Activated CD4-positive, CD25-positive, alpha-beta regulatory T cell treated with anti-CD3 and anti-CD28 coated beads, Interleukin-2, amount 50 U/mL, for 24 hours (primary cell): ENCODE data around the gene ZNF212.
A peak's percentile ranks its signal among the peaks of the same experiment; 100 is the strongest.
"Not testable (repeated sequence)": the region's sequence is repeated elsewhere in the genome, so short reads cannot be mapped to it uniquely, and the experiment has no call there.

ENCODE experiments used
- ATAC-seq, 2 donors: fragments of 150-1000 bp; cut with Tn5 transposase; one replicate each; pipeline ENCODE4 v1.10.0; 2021; ENCODE audit warnings: mild to moderate bottlenecking in 1 of 2, moderate library complexity in 1 of 2

ZNF212 gene

DNA sequence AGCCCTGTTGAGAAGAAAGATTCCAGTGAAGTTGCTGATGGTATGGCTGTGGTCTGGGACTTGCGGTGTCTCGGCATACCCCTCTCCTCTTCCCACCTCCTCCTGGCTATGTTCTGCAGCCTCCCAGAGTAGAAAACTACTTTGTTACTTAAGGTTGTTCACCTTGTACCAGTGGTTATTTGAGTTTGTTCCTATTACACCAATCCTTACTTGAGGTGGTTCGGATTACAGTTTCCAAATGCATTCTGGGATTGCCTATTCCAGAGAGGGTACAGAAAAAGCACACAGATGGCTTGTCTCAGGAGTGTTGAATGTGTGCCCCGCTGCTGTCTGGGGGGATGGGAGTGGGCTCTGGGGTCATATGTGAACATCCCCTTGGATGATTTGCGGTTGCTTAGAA lies 15.7 kb downstream of the ZNF212 start:
- ATAC-seq = no peak

- ATAC-seq = no peak
Observed at GRCh38 chr7:149256568-149256967, 17.1 kb downstream of the ZNF212 start.

GRCh38 chr7:149257146-149257545 lies 17.7 kb downstream of the ZNF212 start:
- no peak for ATAC-seq

- ATAC-seq = peak; percentile 1
Observed at GRCh38 chr7:149261316-149261828, 21.9 kb downstream of the ZNF212 start.

DNA sequence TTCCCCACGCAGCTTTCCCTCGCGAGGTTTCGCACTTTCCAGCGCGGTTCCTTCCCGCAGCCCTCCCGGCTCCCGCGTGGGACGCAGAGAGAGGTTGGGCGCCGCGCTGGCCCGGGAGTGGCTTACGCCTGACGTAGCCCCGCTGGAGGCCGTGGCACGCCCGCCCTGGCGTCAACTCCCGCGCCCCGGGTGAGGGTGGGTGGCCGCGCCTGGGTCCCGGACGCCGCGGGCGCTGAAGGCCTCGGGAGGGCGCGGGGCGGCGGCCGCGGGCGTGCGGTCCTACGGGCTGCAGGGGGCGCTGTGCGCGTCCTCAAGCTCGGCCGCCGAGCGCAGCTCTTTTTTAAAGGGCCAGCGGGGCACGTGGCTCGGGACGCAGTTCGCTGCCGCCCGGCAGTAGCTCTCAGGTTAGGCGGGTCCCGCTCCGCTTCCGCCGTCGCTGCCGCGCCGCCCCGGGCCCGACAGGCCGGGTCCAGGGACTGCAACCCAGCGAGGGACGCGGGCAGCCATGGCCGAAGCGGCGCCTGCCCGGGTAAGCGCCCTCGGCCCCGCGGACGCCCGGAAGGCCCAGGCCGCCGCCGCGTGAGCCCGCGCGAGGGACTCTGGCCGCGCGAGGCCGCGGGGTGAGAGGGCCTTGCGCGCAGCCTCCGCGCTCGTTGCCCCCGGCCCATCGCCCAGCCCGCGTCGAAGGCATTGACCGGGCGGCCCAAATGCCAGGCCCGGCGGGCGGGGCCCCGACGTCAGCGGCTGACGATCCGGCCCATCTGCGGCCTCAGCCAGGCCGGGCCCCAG lies 22.6 kb downstream of the ZNF212 start, which contains the start of gene ZNF783:
Gene ZNF783, plus strand, starts transcription at position 368 of the 789 bp plus-strand sequence. Its CDS starts 138 bp downstream, at position 506.
- ATAC-seq = peak; percentile 93

DNA sequence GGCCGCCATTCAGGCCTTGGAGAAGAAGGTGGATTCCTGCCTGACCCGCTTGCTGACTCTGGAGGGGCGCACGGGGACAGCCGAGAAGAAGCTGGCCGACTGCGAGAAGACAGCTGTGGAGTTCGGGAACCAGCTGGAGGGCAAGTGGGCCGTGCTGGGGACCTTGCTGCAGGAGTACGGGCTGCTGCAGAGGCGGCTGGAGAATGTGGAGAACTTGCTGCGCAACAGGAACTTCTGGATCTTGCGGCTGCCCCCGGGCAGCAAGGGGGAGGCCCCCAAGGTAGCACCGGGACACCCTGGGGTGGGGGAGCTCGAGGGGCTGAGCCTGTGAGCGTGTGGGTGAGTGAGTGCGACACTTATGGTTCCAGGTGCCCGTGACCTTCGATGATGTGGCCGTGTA lies 27.0 kb downstream of the ZNF212 start:
- ATAC-seq = no peak

GRCh38 chr7:149267733-149268132 lies 28.3 kb downstream of the ZNF212 start:
- ATAC-seq = no peak

DNA sequence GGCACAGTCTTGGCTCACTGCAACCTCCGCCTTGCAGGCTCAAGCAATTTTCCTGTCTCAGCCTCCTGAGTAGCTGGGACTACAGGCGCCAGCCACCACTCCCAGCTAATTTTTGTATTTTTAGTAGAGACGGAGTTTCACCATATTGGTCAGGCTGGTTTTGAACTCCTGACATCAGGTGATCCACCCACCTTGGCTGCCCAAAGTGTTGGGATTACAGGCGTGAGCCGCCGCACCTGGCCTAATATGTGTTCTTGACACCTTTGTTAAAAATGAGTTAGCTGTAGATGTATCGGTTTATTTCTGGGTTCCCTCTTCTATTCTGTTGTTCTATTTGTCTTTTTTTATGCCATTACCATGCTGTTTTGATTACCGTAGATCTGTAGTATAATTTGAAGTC lies 35.0 kb downstream of the ZNF212 start:
- not testable (repeated sequence) for ATAC-seq

GRCh38 chr7:149277871-149278270 lies 38.4 kb downstream of the ZNF212 start:
- no peak for ATAC-seq

DNA sequence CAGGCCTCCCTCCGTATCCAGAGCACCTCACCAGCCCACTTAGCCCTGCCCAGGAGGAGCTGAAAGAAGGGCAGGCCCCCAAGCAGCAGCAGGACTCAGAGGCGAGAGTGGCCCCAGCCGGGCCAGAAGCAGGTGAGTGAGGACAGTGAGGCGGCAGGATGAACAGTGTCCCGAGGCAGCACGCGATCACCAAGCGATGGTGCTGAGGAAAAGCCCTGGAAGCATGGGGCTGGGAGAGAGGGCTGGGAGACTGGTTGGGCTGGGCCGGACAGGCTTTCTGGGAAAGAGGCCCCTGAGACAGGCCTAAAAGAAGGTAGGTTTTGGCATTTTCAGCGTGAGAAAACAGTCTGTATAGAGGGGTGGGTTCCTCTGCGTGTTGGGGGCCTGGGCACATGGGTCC lies 38.9 kb downstream of the ZNF212 start:
- ATAC-seq = no peak

DNA sequence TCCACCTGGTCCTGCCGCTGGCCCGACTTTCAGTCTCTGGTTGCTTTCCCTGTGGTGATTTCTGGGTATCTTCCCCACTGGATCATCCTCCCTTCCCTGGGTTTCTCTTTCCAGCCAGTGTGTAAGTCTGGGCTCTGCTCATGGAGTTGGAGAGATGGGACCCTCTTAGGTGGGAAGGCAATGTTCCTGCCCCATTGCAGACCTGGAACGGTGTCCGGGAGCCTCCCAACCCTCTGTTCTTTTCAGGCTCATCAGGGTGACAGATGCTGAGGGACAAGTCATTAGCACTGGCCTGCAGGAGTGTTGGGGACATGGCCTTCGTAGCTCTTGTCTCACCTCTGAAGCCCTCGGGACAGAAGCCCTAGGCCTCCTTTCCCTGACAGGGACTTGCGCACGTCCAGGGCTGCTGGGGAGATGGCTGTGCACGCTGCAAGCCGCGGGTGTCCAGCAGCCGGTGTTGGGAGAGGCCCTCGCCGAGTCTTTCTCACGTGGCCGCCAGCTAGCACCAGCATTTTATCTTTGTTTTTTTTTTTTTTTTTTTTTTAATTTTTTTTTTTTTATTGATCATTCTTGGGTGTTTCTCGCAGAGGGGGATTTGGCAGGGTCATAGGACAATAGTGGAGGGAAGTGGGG lies 39.8 kb downstream of the ZNF212 start:
- no peak for ATAC-seq

DNA sequence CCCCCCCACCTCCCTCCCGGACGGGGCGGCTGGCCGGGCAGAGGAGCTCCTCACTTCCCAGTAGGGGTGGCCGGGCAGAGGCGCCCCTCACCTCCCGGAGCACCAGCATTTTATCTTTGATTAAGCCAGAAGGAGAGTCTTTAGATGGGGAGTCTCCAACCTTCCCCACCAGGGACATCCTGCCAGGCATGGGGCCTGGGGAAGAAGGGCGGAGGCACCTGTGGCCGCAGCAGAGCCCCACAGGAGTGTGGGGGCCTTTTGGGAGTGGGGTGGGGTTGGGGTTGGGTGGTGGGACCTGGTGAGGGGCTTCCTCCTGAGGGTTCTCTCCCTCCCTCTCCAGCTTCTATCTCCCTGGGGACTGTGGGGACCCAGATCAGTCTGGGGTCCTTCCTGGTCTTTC lies 40.7 kb downstream of the ZNF212 start:
- no peak for ATAC-seq

DNA sequence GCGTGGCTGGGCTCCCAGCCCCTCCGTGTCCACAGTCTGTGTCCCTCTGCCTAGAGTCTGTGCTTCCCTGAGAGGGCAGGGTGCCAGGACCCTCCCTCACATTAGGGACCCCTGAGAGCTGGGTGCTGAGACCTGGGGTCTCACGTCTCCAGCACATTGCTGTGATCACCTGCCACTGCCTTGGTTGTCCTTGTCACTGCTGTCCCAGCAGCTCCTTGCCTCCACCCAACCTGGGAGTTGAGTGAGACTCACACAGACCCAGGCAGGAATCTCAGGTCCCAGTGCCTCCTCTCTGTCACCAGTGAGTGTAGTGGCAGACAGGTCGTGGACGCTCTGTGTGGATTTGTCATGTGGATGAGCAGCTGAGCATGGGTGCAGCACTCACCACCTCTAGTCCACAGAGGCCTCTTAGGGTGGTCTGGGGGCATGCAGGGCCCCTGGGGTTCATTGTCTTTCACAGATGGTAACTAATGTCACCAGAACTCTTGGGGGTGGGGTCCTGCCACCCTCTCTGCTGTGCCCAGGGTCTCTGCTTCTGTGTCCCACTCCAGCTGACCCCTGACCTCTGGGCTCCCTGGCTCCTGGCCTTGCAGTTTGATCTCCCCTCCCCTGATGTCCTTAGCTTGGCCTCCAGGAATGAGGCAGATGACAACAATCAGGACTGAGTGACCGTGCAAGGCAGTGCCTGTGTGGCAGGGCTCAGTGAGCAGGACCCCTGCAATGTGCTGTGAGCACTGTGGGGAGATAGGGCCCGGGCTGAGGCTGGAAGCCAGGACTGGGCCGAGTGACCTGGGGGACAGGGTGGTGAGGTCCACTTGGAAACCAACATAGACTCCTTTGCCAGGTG lies 41.4 kb downstream of the ZNF212 start:
- ATAC-seq = no peak

DNA sequence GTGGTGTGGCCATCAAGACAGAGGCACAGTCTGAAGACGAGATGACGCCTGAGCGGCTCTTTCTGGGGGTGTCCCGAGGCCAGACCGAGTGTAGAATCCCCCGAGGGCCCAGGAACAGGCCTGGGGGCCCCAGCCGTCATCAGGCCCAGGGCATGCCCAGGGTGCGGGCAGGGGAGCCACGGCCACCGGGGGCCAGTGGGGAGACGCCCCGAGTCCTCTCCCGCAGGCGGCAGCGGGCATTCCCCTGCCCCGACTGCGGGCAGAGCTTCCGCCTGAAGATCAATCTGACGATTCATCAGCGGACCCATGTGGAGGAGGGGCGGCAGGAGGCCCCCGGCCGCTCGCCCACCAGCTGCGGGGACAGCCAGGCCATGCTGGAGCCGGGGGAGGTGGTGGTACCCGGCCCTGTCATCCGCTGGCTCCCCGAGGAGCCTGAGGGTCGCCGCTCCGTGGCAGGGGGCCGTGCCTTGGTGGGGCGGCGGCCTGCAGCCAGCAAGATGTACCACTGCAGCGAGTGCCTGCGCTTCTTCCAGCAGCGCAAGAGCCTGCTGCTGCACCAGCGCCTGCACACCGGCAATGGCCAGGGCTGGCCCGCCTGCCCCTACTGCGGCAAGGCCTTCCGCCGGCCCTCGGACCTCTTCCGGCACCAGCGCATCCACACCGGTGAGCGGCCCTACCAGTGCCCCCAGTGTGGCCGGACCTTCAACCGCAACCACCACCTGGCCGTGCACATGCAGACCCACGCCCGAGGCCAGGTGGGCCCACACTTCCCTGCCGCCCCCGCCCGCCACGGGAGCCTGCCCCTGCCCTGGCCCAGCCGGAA lies 42.3 kb downstream of the ZNF212 start:
- ATAC-seq = no peak

DNA sequence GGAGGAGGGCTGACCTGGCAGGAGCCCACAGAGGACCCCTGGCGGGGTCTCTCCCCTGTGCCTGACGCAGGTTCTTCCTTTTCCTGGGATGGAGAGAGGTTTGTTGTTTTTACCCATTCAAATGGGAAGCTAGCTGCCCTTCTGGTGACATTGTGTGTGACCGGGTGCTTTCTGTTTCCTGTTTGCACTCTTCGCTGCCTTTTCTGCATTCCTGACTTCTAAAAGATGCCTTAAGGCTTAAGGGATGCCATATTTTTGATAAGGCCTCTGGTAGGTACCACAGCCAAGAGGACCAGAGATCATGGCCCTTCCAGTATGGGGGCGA lies 42.8 kb downstream of the ZNF212 start:
- no peak for ATAC-seq

DNA sequence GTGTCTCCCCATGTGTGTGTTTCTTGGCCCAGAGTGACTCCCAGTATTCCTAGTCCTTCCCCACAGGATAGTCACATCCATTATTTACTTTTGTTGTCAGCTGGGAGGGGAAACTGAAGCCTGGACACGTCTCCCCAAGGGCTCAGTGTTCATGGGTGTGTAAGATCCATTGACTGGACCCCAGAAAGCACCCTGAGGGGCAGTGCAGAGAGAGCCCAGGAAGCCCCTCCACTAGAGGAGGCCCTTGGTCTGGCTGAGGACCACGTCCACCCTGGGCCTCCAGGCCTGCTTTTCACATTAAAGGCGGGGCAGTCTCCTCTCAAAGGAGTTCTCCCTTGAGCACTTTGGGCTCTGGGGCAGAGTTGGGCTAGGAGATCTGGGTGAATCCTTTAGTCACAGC lies 43.9 kb downstream of the ZNF212 start:
- ATAC-seq = no peak

GRCh38 chr7:149284343-149284742 lies 44.9 kb downstream of the ZNF212 start:
- no peak for ATAC-seq

DNA sequence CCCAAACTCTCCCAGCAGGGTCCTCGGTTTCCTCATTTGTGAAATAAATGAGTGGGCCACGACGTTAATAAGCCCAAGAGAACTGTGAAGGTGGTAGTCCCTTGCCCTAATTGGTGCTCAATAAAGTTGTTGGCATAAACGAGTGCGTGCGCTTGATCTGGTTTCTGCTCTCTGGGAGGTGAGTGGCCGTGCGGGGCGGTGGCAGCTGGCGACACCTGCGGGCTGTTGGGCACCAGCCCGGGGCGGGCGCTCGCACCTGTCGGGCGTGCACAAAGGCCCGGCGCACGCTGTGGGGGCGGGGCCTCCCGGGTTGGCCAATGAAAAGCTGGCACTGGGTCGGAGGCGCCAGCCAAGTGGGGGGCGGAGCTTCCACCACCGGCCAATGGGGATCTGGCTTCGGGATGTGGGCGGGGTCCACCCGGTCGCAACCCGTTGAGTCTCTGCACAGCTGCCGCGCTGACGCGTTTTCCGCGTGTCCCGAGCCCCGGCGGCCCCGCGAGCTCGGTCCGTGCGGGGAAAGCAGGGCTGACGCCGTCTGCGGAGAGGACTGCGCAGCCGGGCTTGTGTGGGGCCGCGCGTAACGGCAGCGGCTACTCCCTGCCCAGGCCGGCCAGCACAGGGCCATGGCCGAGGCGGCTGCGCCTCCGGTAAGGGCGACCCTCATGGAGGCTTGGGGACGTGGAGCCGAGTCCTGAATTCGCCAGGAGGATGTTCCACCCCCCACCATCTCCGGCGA lies 45.6 kb downstream of the ZNF212 start:
- peak; percentile 96 to 97 for ATAC-seq

- no peak for ATAC-seq
Observed at GRCh38 chr7:149285603-149286002, 46.2 kb downstream of the ZNF212 start.

DNA sequence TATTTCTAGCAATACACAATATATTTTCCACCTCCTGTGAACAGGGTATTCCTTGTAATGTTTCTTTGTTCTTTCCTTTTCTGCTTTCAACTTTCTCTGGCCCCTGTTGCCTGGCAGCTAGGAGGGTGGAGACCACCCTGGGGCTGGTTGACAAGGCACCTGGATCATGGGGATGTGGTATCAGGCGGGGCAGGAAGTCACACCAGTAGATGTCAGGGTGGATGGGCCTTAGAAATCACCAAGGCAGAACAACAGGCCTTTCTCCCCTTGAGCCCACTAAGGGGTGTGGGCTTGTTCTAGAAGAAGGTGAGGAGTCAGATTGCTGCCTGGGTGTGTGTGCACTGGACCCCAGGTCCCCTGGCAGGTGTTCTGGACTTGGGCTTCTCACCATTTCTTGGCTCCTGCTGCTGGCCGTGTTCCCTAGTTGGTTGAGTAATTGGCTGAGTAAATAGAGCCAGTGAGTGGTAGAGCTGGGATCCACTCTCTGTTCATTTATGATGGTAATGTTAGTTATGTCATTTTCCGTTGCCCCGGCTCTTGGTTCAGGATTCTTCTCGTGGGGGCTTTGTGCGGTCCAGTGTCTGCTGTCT lies 47.5 kb downstream of the ZNF212 start:
- no peak for ATAC-seq

DNA sequence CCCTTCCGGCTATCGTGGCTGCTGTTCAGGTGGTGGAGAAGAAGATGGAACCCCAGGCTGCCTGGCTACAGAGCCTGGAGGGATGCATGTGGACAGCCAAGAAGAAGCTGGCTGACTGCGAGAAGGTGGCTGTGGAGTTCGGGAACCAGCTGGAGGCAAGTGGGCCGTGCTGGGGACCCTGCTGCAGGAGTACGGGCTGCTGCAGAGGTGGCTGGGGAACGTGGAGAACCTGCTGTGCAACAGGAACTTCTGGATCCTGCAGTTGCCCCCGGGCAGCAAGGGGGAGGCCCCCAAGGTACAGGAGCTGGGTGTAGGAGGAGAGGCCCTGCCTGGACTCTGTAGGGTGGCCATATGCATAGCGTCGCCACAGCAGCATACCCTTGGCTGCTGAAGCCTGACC lies 48.2 kb downstream of the ZNF212 start:
- ATAC-seq = no peak
